K562 (cell line): ENCODE data around the gene LAMA4. TPM values are rescaled to one million over a fixed set of nuclear protein-coding genes. Genes with fewer than 3 reads are reported as not detected.

Experiments used
- ATAC-seq: fragments of 200-7000 bp; cut with Tn5 transposase; 3 replicates; pipeline ENCODE4 v1.9.1; 2020; ENCODE audit warnings: moderate library complexity
- BruUV-seq: library from RNA; stranded (reverse); fragments of 400-500 nt; replicated peaks from 2 replicates; lab custom pipeline; 2021; lab: Mats Ljungman, UMichigan
- CTCF ChIA-PET: fragments of 300-600 bp; formaldehyde crosslinking; extraction: SDS; loops from one replicate; lab custom pipeline; 2021; ENCODE audit warnings: low intra/inter-chr PET ratio; lab: Yijun Ruan, JAX
- POLR2A ChIA-PET: fragments of 300-600, 350-650 bp; sonication (Branson Sonifier 250); formaldehyde crosslinking; extraction: SDS; loops from one replicate; lab custom pipeline; 2021; ENCODE audit warnings: antibody characterized with exemption, inconsistent platforms; lab: Yijun Ruan, JAX
- DNase-seq, 4 experiments: peaks; one replicate each; pipeline versions ENCODE4 v3.0.0 to v3.0.0-alpha.2; 2011 to 2018; ENCODE audit warnings: low spot score in 3 of 4, mixed read lengths in 3 of 4; ENCODE audit errors: extremely low read depth in 1 of 4
- FAIRE-seq: peaks from 2 replicates; lab custom pipeline; 2011; peaks lifted over from hg19 to GRCh38; lab: Jason Lieb, UNC
- H2AFZ ChIP-seq: 2 replicates; pipeline ENCODE4 v1.6.0; 2011; ENCODE audit warnings: low read depth, low read length, control low read depth, inconsistent platforms
- H3K27ac ChIP-seq: fragments of 200-600 bp; 3 replicates; pipeline ENCODE4 v1.8.0; 2011; ENCODE audit warnings: low read depth, mild to moderate bottlenecking, control low read depth, inconsistent platforms, low read length, moderate library complexity, mixed read lengths; ENCODE audit errors: extremely low read depth
- H3K27me3 ChIP-seq, 2 experiments: fragments of 300-600 bp in 1 of 2; 2 replicates in 1 of 2; 3 replicates in 1 of 2; pipeline versions ENCODE4 v1.6.0 to v1.8.0; 2011; ENCODE audit warnings: inconsistent platforms in 2 of 2, low read length in 2 of 2, mild to moderate bottlenecking in 1 of 2, mixed read lengths in 1 of 2, moderate library complexity in 1 of 2; ENCODE audit not compliant: control insufficient read depth in 2 of 2, insufficient read depth in 2 of 2
- H3K36me3 ChIP-seq: fragments of 300-600 bp; 3 replicates; pipeline ENCODE4 v1.8.0; 2011; ENCODE audit warnings: mild to moderate bottlenecking, low read length, inconsistent platforms; ENCODE audit not compliant: control insufficient read depth, insufficient read depth
- H3K4me1 ChIP-seq, 2 experiments: fragments of 200-600 bp in 1 of 2; replicated peaks in 1 of 2; 2 replicates in 1 of 2; 3 replicates in 1 of 2; pipeline versions ENCODE4 v1.5.1 to v1.8.0; 2011; ENCODE audit warnings: inconsistent platforms in 2 of 2, low read length in 2 of 2, mild to moderate bottlenecking in 1 of 2, mixed read lengths in 1 of 2, moderate library complexity in 1 of 2; ENCODE audit not compliant: control insufficient read depth in 2 of 2, insufficient read depth in 2 of 2
- H3K4me2 ChIP-seq: 2 replicates; pipeline ENCODE4 v1.6.1; 2011; ENCODE audit warnings: low read length, control low read depth, inconsistent platforms, mixed read lengths; ENCODE audit not compliant: insufficient read depth
- H3K4me3 ChIP-seq: fragments of 200-600 bp; sonication (generic), shearing (Covaris generic); 2 replicates; pipeline ENCODE4 v1.5.1; 2016; ENCODE audit warnings: control low read depth, inconsistent platforms
- H3K79me2 ChIP-seq: fragments of 200-600 bp; 3 replicates; pipeline ENCODE4 v1.8.0; 2011; ENCODE audit warnings: low read length, inconsistent platforms; ENCODE audit not compliant: control insufficient read depth, insufficient read depth
- H3K9ac ChIP-seq, 2 experiments: 2 replicates each; pipeline versions ENCODE4 v1.6.0 to v1.6.1; 2011; ENCODE audit warnings: low read depth in 2 of 2, low read length in 2 of 2, control low read depth in 1 of 2, inconsistent platforms in 1 of 2, mild to moderate bottlenecking in 1 of 2, mixed read lengths in 1 of 2; ENCODE audit not compliant: insufficient read depth in 1 of 2
- H3K9me1 ChIP-seq: one replicate; pipeline ENCODE4 v1.6.0; 2011; ENCODE audit warnings: inconsistent platforms, mild to moderate bottlenecking, low read length, moderate library complexity; ENCODE audit not compliant: control insufficient read depth, insufficient read depth
- H3K9me3 ChIP-seq: replicated peaks from 2 replicates; pipeline ENCODE4 v1.5.1; 2011; ENCODE audit warnings: low read depth, low read length, inconsistent platforms; ENCODE audit not compliant: control insufficient read depth, insufficient read depth
- H4K20me1 ChIP-seq: replicated peaks from 2 replicates; pipeline ENCODE4 v1.6.1; 2011; ENCODE audit warnings: low read length, inconsistent platforms, mixed read lengths; ENCODE audit not compliant: control insufficient read depth, insufficient read depth
- ARID2 ChIP-seq: fragments of 450-650 bp; IDR thresholded peaks from 2 replicates; pipeline ENCODE4 v1.6.1; 2017; ENCODE audit warnings: antibody characterized with exemption, mild to moderate bottlenecking
- BRD4 ChIP-seq: fragments of 200-600 bp; sonication (generic); IDR thresholded peaks from 2 replicates; pipeline ENCODE4 v1.6.1; 2017; ENCODE audit warnings: inconsistent platforms
- CGGBP1 ChIP-seq: fragments of 250-450 bp; sonication (Bioruptor Pico); IDR thresholded peaks from 2 replicates; pipeline ENCODE4 v1.9.0; 2021; ENCODE audit warnings: mild to moderate bottlenecking
- CLOCK ChIP-seq: fragments of 250-450 bp; sonication (Bioruptor Pico); IDR thresholded peaks from 2 replicates; pipeline ENCODE4 v1.4.0; 2020; ENCODE audit warnings: mild to moderate bottlenecking, moderate library complexity, borderline replicate concordance
- ELK1 ChIP-seq: sonication (generic); formaldehyde crosslinking; IDR thresholded peaks from 2 replicates; pipeline ENCODE4 v1.8.1; 2022; ENCODE audit warnings: missing genetic modification reagents
- GTF2B ChIP-seq: IDR thresholded peaks from 2 replicates; pipeline ENCODE4 v1.6.1; 2011; ENCODE audit not compliant: insufficient read length; ENCODE audit errors: extremely low read depth
- GTF2E2 ChIP-seq: fragments of 200-800 bp; sonication (Bioruptor generic); IDR thresholded peaks from 2 replicates; pipeline ENCODE4 v1.6.1; 2016; ENCODE audit warnings: missing genetic modification characterization, missing compliant biosample characterization
- NBN ChIP-seq: fragments of 450-650 bp; IDR thresholded peaks from 2 replicates; pipeline ENCODE4 v1.6.1; 2016; ENCODE audit warnings: low read depth, mild to moderate bottlenecking
- NFIC ChIP-seq: fragments of 450-650 bp; IDR thresholded peaks from 2 replicates; pipeline ENCODE4 v1.6.1; 2017; ENCODE audit warnings: mild to moderate bottlenecking, inconsistent platforms
- RB1 ChIP-seq: fragments of 450-650 bp; IDR thresholded peaks from 2 replicates; pipeline ENCODE4 v1.6.1; 2017; ENCODE audit warnings: low read depth, mild to moderate bottlenecking
- RBM17 ChIP-seq: fragments of 200-400 bp; formaldehyde crosslinking; IDR thresholded peaks from 2 replicates; pipeline ENCODE4 v1.6.1; 2017; ENCODE audit warnings: low read depth, mild to moderate bottlenecking, low read length, borderline replicate concordance
- RFX7 ChIP-seq: fragments of 250-450 bp; sonication (Bioruptor Pico); IDR thresholded peaks from 2 replicates; pipeline ENCODE4 v1.5.1; 2021; ENCODE audit warnings: mild to moderate bottlenecking
- SNIP1 ChIP-seq: fragments of 450-650 bp; IDR thresholded peaks from 2 replicates; pipeline ENCODE4 v1.7.1; 2017; ENCODE audit warnings: low read depth, mild to moderate bottlenecking
- ZFX ChIP-seq: sonication (generic); formaldehyde crosslinking; IDR thresholded peaks from 2 replicates; pipeline ENCODE4 v1.8.0; 2022; ENCODE audit warnings: mild to moderate bottlenecking, missing genetic modification reagents, moderate library complexity
- ZKSCAN1 ChIP-seq: fragments of 150-350 bp; IDR thresholded peaks from 2 replicates; pipeline ENCODE4 v1.6.1; 2016; ENCODE audit warnings: low read depth, low read length
- ZNF668 ChIP-seq: fragments of 250-450 bp; sonication (Bioruptor Pico); IDR thresholded peaks from 2 replicates; pipeline ENCODE4 v1.8.0; 2022; ENCODE audit warnings: mild to moderate bottlenecking, inconsistent platforms
- WGBS: fragments of 100-300 bp; shearing (Covaris generic); methylation state at CpG from one replicate; pipeline ENCODE4 v1.1.6; 2016; ENCODE audit warnings: low coverage, mixed read lengths; ENCODE audit not compliant: insufficient coverage; ENCODE audit errors: missing lambda C conversion rate; 5-methylcytosine and 5-hydroxymethylcytosine counted together
- in situ Hi-C: fragments of 300-500 bp; cut with MboI; formaldehyde crosslinking; loops from 4 replicates; pipeline ENCODE4 v1.15.0; 2018; ENCODE audit warnings: inconsistent platforms, mixed read lengths
- intact Hi-C: fragments of 100-400 bp; cut with micrococcal nuclease; formaldehyde crosslinking; loops from 2 replicates; pipeline ENCODE4 v1.14.2; 2022
- polyA plus RNA-seq, 8 experiments: library from polyadenylated mRNA; depleted of rRNA in 4 of 8; stranded (reverse) in 5 of 8; unstranded in 3 of 8; fragments of >200 nt; fragmentation: Nextera tagmentation in 2 of 8; fragmentation: Illumina TruSeq in 1 of 8; extraction: Ambion mirVana in 2 of 8; extraction: Trizol in 1 of 8; gene quantifications; 2 replicates each; pipeline versions ENCODE4 v1.2.1 to v1.2.3, GENCODE V29; 2011 to 2014; ENCODE audit warnings: inconsistent platforms in 1 of 8, missing spikeins in 1 of 8
- total RNA-seq, 7 experiments: library from RNA; depleted of rRNA in 6 of 7; stranded (reverse); fragments of >200 nt in 6 of 7; fragmentation: Illumina TruSeq in 2 of 7; extraction: Trizol in 2 of 7; gene quantifications; 2 replicates each; pipeline versions ENCODE4 v1.2.1 to v1.2.3, GENCODE V29; 2011 to 2021; ENCODE audit warnings: low replicate concordance in 1 of 7

Gene LAMA4
- total and polyA plus RNA-seq, 9 of the 15 experiments (the other 6 are each of a cell fraction or from before 2014, with no cell fraction given): 0.05 to 2.9 (median 0.51) TPM

- in situ Hi-C loops: no loop called here
- POLR2A ChIA-PET: no interaction called here
Measured at GRCh38 chr6:112266331-112266730, 12.0 kb upstream of the LAMA4 start.

More at GRCh38 chr6:112266331-112266730, 12.0 kb upstream of the LAMA4 start:
- Histone ChIP-seq H3K4me2 (no peak overlapping the region), H3K9ac (no peak overlapping the region), H3K4me3 (no peak overlapping the region), H3K27me3 (0 out of 5 replicates have a peak, but pooled peaks cover 0 to 4% of the 10 kb centered on the region in 2 experiments), H3K27ac (no peak overlapping the region), H3K79me2 (no peaks in the 10 kb centered on the region), H2AFZ (peak overlapping the region; percentile 4; the same call in 1 of the 2 replicates), H3K9me1 (no peaks in the 10 kb centered on the region), H3K4me1 (no peaks in the 10 kb centered on the region), H3K36me3 (no peaks in the 10 kb centered on the region), H4K20me1 (no peaks in the 10 kb centered on the region), H3K9me3 (no peaks in the 10 kb centered on the region)
- TF ChIP-seq CLOCK (no peak), CGGBP1 (no peak), BRD4 (no peak), ZNF668 (no peak), GTF2E2 (tag) (no peak), ARID2 (no peak), NFIC (no peak), RB1 (no peak), ELK1 (CRISPR knock-in tag) (no peak), ZKSCAN1 (no peak), RBM17 (no peak), NBN (no peak), SNIP1 (no peak), ZFX (CRISPR knock-in tag) (no peak), RFX7 (no peak), GTF2B (no peak)
- ATAC-seq (0 out of 3 replicates have a peak, but pooled peaks have one; percentile 34), DNase-seq (no peak), FAIRE-seq (no peak)
- BruUV-seq: no TSS peak
- 3% methylated on average over 6 of the region's 7 CpGs for WGBS
- CTCF ChIA-PET: no interaction called here
- intact Hi-C loops: no loop called here
